HS-27A (cell line): ENCODE data around the gene ANXA10.
"Not testable (repeated sequence)": the region's sequence is repeated elsewhere in the genome, so short reads cannot be mapped to it uniquely, and the experiment has no call there.

Experiments used
- DNase-seq: peaks from one replicate; pipeline ENCODE4 v3.0.0-alpha.2; 2012; ENCODE audit warnings: low read depth, missing footprints

Gene ANXA10

DNA sequence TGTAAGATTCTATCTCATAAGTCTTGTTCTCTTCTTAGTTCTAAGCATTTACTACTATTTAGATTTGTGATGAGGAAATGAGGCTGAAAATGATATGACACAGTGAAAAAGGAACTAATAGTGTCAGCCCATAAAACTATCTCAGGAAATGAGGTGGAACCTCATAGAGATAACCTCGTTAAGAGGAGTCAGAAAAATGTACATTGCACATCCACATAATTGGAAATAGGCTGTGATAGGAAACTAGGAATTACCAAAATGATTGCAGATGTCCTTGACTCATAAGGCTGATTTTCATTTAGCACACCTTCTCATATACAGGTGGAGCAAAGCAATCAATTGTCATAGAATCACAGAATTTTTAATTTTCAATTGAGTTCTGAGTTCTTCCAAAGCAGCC is 26.8 kb downstream of the ANXA10 start:
- no peak for DNase-seq

DNA sequence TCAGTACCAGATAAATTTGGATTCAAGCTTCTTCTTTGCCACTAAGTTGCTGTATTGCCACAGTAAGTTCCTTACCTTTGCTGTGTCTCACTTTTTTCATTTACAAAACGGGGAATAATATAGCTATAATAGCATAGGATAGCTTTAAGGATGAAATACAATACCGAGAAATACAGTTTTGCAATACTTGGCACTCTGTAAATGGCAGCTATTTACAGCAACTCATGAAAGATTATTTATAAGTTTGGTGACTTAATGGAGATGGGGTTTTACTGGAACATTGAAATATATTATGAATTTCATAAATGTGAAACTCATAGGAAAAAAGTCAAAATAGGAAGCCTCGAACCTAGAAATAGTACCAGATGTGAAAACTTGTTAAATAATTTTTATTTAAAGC is 27.6 kb downstream of the ANXA10 start:
- no peak for DNase-seq

DNA sequence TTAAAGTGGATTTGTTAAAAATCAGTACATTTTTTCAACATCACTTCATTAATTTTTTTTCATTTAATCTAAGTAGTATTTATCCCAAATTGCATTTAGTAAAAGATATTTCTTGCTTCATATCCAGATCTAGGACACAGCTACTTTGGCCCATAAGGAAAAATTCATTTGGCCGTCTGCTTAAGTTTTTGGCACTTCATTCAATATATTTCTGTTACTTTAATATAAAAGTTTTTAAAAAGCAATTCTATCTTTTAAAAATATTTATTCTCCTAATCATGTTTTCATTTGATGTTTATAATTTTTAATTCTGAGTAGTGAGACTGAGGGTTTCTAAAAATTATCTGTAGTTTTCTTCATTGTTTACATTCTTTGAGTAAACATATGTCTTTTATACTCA is 28.5 kb downstream of the ANXA10 start:
- DNase-seq = no peak

DNA sequence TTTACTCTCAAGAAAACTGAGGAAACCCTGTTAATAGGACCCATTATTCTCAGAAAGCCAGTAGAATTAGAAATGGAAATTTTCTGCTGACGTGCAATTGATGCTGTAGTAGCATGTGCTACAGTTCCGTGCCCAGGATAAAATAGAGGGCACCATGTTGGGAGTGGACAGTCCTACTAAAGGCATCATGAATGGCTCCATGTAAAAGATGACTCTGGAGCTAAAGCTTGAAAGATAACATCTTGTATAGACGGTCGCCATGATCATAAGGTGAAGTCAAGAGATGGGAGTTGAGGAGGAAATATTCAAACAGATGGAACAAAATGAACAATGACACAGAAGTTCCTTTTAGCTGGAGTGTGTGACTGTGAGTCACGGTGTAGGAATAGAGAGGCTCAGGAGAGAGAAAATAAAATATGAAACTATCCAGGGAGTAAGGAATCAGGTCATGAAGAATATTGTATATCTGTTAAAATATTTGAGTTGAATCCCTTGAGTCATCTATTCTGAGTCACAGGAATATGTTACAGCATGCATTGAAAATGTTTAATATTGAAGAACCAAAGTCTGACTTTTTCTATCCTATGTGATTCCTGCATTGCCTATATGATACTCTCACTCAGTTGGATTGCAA is 31.8 kb downstream of the ANXA10 start:
- no peak for DNase-seq

DNA sequence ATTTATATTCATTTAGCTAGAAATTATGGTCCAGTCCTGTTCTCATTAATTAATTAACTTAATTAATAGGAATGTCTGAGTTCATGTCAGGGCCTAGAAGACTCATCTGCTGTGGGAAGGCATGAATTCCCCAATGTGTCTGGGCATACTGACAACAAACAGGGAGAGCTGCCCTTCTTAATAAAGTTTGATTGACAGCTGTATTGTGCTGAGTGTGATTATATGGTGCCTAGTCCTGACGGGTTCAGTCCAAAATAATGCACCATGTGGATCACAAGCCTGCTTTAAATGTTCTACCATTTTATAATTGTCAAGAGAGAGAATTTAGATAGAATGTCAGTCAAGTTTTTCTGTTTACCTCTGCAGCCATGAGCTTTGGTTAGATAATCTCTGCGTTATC is 34.6 kb downstream of the ANXA10 start:
- DNase-seq = no peak

DNA sequence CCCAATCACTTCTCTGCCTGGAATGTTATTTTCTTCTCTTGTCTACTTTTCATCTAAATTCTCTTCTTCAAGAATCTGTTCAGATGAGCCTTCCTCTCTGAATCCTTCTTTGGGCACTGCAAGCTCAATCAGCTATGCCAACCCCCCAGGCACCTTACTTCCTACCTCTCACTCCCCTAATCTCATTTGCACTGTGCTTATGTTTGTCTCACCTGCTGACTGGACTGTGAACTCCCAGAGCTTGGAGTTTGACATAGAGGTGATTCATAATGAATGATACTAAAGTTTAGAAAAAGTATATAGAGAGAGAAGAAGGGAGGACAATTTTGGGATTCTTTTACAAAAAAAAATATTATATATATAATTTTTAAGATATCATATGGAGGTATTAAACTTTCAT is 36.3 kb downstream of the ANXA10 start:
- no peak for DNase-seq

DNA sequence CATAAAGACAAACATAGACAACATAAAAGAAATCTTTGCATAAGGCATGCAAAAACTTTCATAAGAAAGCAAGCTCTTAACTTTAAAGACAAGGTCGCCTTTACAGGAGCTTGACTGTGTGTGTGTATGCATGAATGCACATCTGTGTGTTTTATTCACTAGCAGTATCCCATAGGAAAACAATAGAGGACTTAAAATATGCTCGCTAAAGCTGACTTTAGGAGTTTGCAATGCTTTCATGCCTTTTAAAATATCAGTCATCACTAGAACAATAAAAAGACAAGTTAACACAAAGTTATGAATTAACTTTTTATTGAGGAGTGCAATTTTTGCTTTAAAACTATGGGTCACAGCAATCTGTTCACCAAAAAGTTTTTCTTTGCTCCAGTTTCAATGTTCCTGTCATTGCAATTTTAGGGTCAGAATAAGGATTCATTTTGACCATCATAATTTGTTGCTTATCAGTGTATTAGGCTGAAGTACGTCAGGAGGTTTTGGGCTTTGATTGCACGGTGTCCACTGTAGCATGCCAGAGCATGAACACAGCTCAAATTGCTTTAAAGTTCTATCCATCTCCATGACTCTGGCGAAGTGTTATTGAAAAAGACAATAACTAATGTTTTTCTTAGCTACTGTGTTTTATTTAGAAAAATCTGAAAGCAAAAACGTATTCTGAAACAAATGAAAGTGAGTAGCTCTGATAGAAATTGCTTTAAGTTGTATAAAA is 36.9 kb downstream of the ANXA10 start:
- DNase-seq = no peak

DNA sequence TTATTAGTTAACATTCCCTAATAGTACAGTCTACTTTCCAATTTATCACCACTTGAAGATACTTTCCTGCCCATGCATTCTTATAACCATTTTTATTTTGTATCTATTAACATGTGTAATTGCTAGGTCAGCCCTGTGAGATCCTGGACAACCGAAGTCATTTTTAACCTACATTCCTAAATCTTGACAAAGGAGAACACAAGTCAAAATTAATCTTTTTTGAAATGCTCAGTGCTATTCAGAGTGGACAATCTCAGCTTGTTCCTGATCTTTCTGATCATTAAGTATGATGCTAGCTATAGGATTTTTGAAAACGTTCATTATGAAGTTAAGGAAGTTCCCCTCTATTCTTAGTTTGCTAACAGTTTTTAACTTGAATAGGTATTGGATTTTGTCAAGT is 37.5 kb downstream of the ANXA10 start:
- DNase-seq = no peak

DNA sequence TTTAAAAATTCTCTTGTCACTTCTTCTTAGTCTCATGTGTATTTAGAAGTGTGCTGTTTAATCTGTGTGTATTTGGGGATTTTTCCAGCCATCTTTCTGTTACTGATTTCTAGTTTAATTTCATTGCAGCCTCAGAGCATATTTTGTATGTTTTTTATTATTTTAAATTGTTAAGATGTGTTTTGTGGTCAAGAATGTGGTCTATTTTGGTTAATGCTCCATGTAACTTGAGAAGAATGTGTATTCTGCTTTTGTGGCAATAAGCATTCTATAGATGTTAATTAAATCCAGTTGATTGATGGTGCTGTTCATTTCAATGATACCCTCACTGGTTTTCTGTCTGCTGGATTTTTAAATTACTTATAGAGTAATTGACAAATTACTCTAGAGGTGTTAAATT is 38.9 kb downstream of the ANXA10 start:
- DNase-seq = no peak

DNA sequence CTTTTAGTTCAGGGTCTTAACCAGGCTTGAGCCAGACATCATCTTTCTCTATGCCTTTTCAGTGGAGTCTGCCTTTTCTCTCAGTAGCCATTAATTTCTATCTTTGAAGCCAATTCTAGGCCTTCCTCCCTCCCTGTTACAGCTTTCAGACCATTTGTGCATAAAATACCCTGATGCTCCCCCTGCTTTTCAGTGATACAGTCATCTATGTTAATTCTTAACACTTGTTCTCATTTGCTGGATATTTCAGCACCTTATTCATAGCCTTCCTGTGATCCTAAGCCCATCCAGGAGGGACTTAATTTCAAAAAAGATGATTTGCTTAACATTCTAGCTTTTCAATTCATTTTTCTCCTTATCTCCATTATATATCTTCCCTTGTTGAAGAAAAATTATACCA is 42.3 kb downstream of the ANXA10 start:
- DNase-seq = no peak

DNA sequence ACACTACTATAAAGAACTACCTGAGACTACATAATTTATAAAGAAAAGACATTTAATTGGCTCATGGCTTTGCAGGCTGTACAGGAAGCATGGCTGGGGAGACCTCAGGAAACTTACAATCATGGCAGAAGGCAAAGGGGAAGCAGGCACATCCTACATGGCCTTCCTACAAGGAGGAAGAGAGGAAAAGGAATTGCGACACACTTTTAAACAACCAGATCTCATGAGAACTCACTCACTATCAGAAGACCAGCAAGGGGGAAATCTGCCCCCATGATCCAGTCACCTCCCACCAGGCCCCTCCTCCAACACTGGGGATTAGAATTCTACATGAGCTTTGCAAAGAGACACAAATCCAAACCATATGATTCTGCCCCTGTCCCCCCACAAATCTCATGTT is 43.5 kb downstream of the ANXA10 start:
- not testable (repeated sequence) for DNase-seq

DNA sequence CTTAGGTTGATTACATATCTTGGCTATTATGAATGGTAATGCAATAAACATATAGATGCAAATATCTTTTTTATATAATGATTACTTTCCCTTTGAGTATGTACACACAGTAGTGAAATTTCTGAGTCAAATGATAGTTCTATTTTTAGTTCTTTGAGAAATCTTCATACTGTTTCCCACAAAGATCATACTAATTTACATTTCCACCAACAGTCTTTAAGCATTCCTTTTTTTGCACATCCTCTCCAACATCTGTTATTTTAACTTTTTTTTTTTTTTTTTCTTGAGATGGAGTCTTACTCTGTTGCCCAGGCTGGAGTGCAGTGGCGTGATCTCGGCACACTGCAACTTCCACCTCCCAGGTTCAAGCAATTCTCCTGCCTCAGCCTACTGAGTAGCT is 45.4 kb downstream of the ANXA10 start:
- not testable (repeated sequence) for DNase-seq

DNA sequence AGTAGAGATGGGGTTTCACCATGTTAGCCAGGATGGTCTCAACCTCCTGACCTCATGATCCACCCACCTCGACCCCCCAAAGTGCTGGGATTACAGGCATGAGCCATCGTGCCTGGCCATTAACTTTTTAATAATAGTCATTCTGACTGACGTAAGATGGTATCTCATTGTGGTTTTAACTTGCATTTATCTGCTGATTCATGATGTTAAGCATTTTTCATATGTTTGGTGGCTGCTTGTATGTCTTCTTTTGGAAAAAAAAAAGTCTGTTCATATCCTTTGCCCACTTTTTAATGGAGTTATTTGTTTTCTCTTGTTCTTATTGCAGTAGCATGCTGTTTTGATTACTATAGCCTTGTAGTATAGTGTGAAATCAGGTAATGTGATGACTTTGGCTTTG is 45.8 kb downstream of the ANXA10 start:
- peak; percentile 52 for DNase-seq

DNA sequence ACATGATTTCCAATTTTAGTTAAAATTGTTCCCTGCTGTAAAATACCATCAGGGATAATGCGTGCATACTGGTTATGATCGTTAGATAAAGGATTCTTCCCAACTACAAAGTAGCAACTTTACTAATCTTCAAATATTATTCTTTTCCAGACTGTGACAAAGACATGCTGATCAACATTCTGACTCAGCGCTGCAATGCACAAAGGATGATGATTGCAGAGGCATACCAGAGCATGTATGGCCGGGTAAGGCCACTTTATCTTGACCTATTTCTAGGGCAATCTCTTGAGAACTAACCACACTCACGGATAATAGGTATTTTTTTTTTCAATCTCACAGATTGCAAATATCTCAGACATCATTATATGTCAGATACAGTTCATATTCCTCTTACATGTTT is 47.0 kb downstream of the ANXA10 start:
- DNase-seq = peak; percentile 33

DNA sequence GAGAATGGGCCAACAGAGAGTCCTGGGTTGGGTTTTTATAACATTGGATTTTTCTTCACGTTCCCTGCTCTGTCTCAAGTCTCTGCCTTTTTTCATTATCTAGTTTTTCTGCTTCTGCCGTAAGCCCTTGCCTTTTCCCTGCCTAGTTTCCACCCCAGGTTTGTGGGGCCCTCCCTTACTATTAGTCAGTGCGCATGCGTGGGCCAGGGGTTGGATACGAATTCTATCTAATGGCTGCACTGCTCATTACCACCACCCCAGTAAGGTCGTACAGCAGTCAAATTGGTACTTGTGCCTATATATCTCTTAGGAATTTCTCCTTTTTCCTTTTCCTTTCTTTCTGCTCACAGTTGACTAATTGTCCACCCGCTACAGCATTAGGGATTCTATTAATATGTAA is 49.4 kb downstream of the ANXA10 start:
- no peak for DNase-seq

DNA sequence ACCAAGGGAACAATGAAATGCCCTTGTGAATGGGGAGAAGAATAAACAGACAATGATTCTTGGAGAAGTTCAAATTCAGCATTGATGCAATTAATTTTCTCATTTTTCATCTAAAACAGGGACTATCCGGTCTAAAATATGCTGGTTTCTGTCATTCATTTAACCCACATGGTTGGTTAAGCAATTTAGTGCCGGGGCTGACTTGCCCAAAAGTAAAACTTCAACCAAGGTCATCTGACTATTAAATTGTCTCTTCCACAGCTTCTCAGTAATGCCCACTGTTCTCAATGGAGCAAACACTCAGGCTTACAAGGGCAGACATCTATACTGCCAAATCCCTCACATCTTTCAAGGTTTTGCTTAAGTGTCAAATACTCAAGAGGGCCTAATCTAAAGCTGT is 51.3 kb downstream of the ANXA10 start:
- DNase-seq = no peak

DNA sequence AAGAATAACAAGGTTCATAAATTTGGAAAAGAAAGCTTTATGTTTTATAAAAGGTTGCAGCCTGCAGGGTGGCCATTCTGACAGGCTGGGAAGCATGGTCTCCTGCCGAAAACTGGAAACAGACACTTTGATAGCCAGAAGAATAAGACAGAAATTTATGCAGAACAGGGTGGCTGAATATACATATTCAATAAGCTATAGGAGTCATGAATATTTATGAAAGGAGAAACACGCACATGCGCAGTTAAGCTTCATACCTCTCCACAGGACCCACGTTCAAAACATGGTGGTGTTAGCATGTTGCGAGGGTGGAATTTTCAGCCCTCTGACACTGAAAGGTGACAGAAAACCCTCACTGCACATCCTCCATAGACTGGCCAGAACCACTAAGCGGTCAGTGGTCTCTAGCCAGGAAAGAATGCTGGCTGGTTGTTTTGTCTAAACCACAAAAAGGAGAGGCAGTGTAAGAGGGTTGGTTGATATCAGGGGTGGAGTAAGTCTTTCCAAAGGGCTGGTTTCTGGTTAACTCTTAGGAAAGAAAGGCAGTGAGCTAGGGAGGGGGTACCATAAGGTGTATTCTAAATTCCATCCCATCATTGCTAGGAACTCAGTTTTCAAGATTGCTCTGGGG is 58.2 kb downstream of the ANXA10 start:
- DNase-seq = no peak

DNA sequence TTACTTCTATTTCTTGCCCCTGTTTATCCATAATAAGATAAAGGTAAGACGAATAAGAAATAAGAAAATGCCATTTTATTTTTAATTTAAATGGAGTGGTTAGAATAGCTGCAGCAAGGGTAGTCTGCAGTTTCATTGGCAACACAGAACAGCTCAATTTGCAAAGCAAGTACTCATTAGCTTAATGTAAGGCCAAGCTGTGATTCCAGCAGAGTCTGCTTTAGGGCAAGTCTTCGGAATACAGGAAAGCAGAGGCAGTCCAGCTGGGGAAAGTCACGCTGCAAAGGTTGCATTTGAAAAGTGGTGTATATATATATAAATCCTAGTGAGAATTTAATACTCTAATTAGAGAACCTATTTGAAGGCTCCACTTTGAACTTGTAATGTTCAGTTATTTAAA is 59.0 kb downstream of the ANXA10 start:
- no peak for DNase-seq

DNA sequence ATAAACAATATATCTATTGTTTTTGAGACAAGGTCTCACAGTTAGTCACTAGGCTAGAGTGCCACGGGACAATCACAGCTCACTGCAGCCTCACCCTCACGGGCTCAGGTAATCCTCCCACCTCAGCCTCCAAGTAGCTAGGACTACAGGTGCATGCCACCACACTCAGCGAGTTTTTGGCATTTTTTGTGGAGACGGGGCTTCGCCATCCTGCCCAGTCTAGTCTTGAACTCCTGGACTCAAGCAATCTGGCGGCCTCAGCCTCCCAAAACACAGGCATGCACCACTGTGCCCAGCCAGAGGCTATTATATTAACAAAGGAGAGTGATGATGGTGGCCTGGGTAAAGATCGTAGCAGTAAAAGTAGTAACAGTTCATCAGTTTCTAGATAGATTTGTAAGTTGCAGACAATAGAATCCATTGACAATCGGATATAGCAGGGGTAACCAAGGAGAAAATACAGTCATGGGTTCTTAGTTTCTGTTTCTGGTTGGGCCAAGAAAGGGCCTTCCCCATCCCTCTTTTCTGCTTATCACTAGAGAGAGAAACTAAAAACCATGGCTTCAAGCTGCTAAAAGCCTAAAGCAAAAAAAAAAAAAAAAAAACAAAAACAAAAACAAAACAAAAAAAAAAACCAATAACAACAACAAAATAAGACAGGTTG is 60.6 kb downstream of the ANXA10 start:
- DNase-seq = no peak

DNA sequence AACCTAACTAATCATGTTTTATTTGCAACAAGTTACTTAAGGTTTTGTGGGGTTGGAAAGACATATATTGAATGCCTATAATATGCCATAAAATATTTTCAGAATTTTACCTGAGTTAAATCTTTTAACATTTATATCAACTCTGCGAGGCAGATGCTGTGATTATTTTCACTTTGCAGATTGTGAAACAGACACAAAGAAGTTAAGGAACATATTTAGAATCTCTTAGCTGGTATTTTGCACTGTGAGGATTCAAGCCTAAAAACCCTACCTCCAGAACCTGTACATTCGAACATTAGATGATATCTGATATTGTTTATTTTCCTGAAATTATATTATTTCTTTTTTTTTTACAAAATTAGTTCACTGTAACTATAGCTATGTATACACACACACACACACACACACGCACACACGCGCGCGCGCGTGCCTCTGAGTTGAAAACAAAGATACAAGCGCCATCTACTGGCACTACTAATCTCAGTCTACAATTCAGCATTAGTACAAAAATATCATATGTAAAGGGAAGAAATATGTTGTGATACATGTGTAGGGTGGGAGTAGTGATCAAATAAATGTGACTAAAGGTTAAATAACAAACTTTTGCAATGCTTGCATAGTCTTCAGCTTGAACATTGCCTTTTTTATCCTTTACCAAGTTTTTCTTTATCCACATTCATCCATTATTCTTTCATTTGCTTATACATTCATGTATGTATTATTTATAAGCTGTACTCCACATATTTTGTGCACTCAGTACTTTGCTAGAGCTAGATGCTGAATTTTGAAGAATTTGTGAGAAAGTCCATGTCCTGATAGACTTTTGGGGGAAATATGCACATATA is 61.5 kb downstream of the ANXA10 start:
- peak; percentile 15 for DNase-seq

DNA sequence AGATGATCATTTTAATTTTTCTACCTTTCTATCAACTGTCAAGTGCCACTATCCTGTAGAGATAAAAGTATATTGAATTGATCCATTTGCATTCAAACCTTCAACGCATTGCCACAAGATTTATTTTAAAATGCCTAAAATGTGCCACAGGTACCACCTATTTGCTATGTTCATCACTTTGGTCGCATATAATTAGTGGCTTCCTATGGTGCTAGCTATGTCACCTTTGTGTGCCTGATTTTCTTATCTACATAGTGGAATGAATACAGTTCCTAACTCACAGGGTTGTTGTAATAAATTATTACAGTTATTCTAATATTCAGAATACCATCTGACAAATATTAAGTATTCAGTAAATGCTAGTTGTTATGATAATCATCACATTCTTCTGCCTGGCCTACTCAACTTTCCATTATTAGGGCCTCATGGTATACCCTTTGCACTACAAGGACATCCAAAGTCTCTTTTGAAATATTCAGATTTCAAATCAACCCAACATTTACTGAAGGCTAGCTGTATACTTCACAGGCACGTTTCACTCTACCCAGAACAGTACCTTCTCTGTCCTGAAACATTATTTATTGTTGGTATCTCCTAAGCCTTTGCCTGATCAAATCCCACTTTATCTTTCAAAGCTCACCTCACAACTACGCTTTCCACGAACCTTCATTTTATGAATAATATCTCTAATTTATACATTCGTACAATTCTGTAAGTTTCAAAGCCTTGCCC is 62.4 kb downstream of the ANXA10 start:
- DNase-seq = no peak
